ENCODE measurements around the gene CMTM4. TPM values are rescaled to one million over a fixed set of nuclear protein-coding genes. Genes with fewer than 3 reads are reported as not detected.

CMTM4 gene
- total RNA-seq, 1 donor from 2014 or later: 32.5 TPM

DNA sequence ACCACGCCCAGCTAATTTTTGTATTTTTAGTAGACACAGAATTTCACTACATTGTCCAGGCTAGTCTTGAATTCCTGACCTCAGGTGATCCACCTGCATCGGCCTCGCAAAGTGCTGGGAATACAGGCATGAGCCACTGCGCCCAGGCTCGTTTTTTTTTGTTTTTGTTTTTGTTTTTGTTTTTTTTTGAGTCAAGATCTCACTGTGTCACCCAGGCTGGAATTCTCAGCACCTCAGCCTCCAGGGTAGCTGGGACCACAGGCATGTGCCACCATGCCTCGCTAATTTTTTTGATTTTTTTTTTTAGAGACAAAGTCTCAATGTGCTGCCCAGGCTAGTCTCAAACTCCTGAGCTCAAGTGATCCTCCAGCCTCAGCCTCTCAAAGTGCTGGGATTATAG is 17.5 kb upstream of the CMTM4 start:
- H3K4me3 Mint-ChIP-seq: no peak overlapping the region
- H3K27me3 Mint-ChIP-seq (ENCODE audit: low read depth): peaks cover 4% of the 10 kb centered on the region
- no peak for DNase-seq (ENCODE audit: low read depth, low spot score)
- H3K9me3 Mint-ChIP-seq: peaks cover 4% of the 10 kb centered on the region
- peaks cover 3% of the 10 kb centered on the region for H3K36me3 Mint-ChIP-seq (ENCODE audit: low read depth)
- no peak overlapping the region for H3K27ac Mint-ChIP-seq (ENCODE audit: unreplicated experiment)
- TF ChIP-seq, protein P1, sequence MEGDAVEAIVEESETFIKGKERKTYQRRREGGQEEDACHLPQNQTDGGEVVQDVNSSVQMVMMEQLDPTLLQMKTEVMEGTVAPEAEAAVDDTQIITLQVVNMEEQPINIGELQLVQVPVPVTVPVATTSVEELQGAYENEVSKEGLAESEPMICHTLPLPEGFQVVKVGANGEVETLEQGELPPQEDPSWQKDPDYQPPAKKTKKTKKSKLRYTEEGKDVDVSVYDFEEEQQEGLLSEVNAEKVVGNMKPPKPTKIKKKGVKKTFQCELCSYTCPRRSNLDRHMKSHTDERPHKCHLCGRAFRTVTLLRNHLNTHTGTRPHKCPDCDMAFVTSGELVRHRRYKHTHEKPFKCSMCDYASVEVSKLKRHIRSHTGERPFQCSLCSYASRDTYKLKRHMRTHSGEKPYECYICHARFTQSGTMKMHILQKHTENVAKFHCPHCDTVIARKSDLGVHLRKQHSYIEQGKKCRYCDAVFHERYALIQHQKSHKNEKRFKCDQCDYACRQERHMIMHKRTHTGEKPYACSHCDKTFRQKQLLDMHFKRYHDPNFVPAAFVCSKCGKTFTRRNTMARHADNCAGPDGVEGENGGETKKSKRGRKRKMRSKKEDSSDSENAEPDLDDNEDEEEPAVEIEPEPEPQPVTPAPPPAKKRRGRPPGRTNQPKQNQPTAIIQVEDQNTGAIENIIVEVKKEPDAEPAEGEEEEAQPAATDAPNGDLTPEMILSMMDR (conservative IDR thresholded peaks at IDR 0.05): no peak
- H3K4me1 Mint-ChIP-seq: peaks cover 5% of the 10 kb centered on the region

DNA sequence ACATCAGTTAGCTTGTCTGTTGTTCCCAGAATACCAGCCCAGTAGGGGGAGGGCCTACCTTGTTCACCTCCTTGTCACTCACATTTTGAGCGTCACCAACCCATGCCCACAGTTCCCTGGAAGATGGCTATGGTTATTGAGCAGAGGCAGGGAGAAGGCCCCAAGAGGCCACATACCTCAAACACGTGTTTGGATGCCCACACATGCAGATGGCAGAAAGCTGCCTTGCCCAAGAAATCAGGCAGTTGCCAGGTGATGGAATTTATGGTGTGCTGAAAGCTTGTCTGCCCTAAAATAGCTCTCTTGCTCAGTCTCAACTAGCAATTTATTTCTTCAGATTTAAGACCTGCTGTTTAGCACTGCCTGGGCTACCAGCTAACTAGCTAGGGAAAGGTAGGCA is 16.5 kb upstream of the CMTM4 start:
- no peak for DNase-seq (ENCODE audit: low read depth, low spot score)
- Mint-ChIP-seq H3K27me3 (ENCODE audit: low read depth) (peaks cover 7% of the 10 kb centered on the region), H3K36me3 (ENCODE audit: low read depth) (peaks cover 3% of the 10 kb centered on the region), H3K27ac (ENCODE audit: unreplicated experiment) (no peak overlapping the region), H3K4me1 (peaks cover 5% of the 10 kb centered on the region), H3K4me3 (no peak overlapping the region), H3K9me3 (peaks cover 4% of the 10 kb centered on the region)
- TF ChIP-seq, protein P1 (conservative IDR thresholded peaks at IDR 0.05): no peak

DNA sequence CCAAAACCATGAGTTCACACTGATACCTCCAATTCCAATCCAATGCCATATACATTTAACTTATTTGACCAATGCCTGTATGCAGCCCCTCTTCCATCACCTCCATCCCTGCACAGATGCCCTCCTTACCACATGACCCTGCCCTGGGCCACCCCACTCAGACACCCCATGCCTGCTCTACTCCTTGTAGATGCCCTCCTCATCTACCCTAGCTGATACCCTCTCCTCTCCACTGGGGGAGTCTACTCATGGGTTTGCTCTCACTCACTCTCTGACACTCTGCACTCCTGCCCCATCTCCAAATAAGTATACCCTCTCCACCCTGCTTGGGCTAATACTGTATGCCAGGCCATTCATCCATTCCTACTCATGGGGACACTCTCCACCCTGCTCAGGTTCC is 16.0 kb upstream of the CMTM4 start:
- H3K27me3 Mint-ChIP-seq (ENCODE audit: low read depth): peaks cover 7% of the 10 kb centered on the region
- no peak overlapping the region for H3K4me3 Mint-ChIP-seq
- no peak overlapping the region for H3K27ac Mint-ChIP-seq (ENCODE audit: unreplicated experiment)
- TF ChIP-seq, protein P1 (conservative IDR thresholded peaks at IDR 0.05): no peak
- peaks cover 6% of the 10 kb centered on the region for H3K4me1 Mint-ChIP-seq
- H3K9me3 Mint-ChIP-seq: peaks cover 4% of the 10 kb centered on the region
- no peak for DNase-seq (ENCODE audit: low read depth, low spot score)
- peaks cover 3% of the 10 kb centered on the region for H3K36me3 Mint-ChIP-seq (ENCODE audit: low read depth)

DNA sequence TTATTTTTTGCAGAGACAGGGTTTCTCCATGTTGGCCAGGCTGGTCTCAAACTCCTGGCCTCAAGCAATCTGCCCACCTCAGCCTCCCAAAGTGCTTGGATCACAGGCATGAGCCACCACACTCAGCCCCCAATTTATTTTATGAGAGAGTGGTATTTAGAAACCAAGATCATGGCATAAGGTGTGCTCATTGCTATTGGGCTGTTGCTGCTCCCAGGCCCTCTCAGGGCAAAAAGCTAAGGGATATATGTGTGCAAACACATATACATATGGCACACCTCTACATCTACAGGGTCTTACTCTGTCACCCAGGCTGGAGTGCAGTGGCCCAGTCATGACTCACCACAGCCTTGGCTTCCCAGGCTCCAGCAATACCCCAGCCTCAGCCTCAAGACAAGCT is 15.0 kb upstream of the CMTM4 start:
- Mint-ChIP-seq H3K4me1 (peaks cover 6% of the 10 kb centered on the region), H3K27me3 (ENCODE audit: low read depth) (peaks cover 7% of the 10 kb centered on the region), H3K4me3 (no peak overlapping the region)

DNA sequence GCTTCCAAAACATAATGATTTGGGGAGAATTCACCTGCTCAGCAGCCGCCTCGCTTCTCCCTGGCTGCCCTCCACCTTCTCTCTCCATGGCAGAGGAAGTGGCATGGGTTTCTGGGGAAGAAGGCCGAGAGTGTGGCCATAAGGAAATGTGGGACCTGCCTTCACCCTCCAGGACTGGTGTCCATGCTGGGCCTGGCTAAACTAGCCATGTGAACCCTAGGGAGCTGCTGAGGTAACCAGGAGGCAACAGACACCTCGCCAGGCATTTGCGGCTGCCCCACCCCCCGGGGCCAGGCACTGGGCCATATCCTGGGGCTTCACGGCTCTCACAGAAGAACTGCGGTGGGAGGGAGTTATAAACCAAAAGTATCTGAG is 9.9 kb upstream of the CMTM4 start:
- H3K9me3 Mint-ChIP-seq: no peaks in the 10 kb centered on the region
- TF ChIP-seq, protein P1 (conservative IDR thresholded peaks at IDR 0.05): no peak
- peaks cover 6% of the 10 kb centered on the region for H3K4me1 Mint-ChIP-seq
- H3K27me3 Mint-ChIP-seq (ENCODE audit: low read depth): peaks cover 3% of the 10 kb centered on the region
- DNase-seq (ENCODE audit: low read depth, low spot score): no peak
- no peaks in the 10 kb centered on the region for H3K36me3 Mint-ChIP-seq (ENCODE audit: low read depth)
- no peak overlapping the region for H3K27ac Mint-ChIP-seq (ENCODE audit: unreplicated experiment)
- no peak overlapping the region for H3K4me3 Mint-ChIP-seq

More for the DNA sequence above, 15.0 kb upstream of the CMTM4 start:
- no peak for DNase-seq (ENCODE audit: low read depth, low spot score)
- Mint-ChIP-seq H3K36me3 (ENCODE audit: low read depth) (peaks cover 3% of the 10 kb centered on the region), H3K9me3 (peaks cover 4% of the 10 kb centered on the region), H3K27ac (ENCODE audit: unreplicated experiment) (no peak overlapping the region)
- TF ChIP-seq, protein P1 (conservative IDR thresholded peaks at IDR 0.05): no peak

Data from neural crest cell (in vitro differentiated cells).